Muscle layer of duodenum (tissue), 2 donors: Measurements from ENCODE around the gene GPM6B.

Experiments used
- H3K27ac ChIP-seq: one replicate; pipeline ENCODE4 v1.7.0; 2013; ENCODE audit warnings: mild to moderate bottlenecking, low read length
- H3K27me3 ChIP-seq: one replicate; pipeline ENCODE4 v1.7.0; 2013; ENCODE audit warnings: low read depth, mild to moderate bottlenecking, control low read depth, low read length
- H3K36me3 ChIP-seq, 2 donors: one replicate each; pipeline ENCODE4 v1.7.0; 2013; ENCODE audit warnings: low read length in 2 of 2, control low read depth in 1 of 2, mild to moderate bottlenecking in 1 of 2; ENCODE audit not compliant: insufficient read depth in 2 of 2, control insufficient read depth in 1 of 2
- H3K4me1 ChIP-seq, 2 donors: one replicate each; pipeline ENCODE4 v1.7.0; 2013; ENCODE audit warnings: low read length in 2 of 2, mild to moderate bottlenecking in 2 of 2, control low read depth in 1 of 2, moderate library complexity in 1 of 2; ENCODE audit not compliant: insufficient read depth in 2 of 2, control insufficient read depth in 1 of 2
- H3K4me3 ChIP-seq, 2 donors: one replicate each; pipeline ENCODE4 v1.7.0; 2013; ENCODE audit warnings: low read length in 2 of 2, low read depth in 1 of 2, mild to moderate bottlenecking in 1 of 2
- H3K9me3 ChIP-seq, 2 donors: one replicate each; pipeline ENCODE4 v1.7.0; 2013; ENCODE audit warnings: low read length in 2 of 2, control low read depth in 1 of 2, mild to moderate bottlenecking in 1 of 2; ENCODE audit not compliant: control insufficient read depth in 1 of 2
- donor health status: healthy.

The GPM6B gene

GRCh38 chrX:13721819-13722519 lies 94.9 kb downstream of the GPM6B start:
- H3K4me1 ChIP-seq = peaks cover 0 to 11% of the 10 kb centered on the region in 2 donors

DNA sequence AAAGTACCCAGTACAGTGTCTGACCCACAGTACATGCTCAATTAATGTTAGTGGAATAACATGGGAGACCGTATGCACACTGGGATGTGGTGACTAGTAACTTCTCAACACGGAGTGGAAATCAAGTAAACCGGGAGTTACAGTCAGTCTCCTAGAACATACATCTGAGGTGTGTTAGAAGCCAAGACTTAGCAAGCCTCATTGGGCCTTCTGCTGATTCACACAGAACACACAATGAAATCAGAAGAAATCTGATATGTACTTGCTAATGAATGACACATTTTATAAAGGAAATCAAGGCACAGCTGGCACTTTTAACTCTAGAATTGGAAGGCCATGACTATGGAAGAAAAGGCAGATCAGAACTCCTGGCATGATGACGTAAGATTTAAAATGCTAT lies 95.5 kb downstream of the GPM6B start:
- no peaks in the 10 kb centered on the region for H3K36me3 ChIP-seq
- no peak overlapping the region for H3K4me3 ChIP-seq
- H3K27ac ChIP-seq = peak overlapping the region; percentile 45
- H3K27me3 ChIP-seq = no peaks in the 10 kb centered on the region
- H3K9me3 ChIP-seq = no peaks in the 10 kb centered on the region
- H3K4me1 ChIP-seq = peaks cover 0 to 11% of the 10 kb centered on the region in 2 donors

More at GRCh38 chrX:13721819-13722519, 94.9 kb downstream of the GPM6B start:
- H3K36me3 ChIP-seq = no peaks in the 10 kb centered on the region
- no peak overlapping the region for H3K4me3 ChIP-seq
- peak overlapping the region; percentile 45 for H3K27ac ChIP-seq
- no peaks in the 10 kb centered on the region for H3K27me3 ChIP-seq
- H3K9me3 ChIP-seq = no peaks in the 10 kb centered on the region
